Fibroblast of the conjunctiva (primary cell): ENCODE measurements around the gene EME2.
"Not testable (repeated sequence)": the region's sequence is repeated elsewhere in the genome, so short reads cannot be mapped to it uniquely, and the experiment has no call there.

Experiments used
- DNase-seq: peaks from one replicate; pipeline ENCODE4 v3.0.0-alpha.2; 2010; ENCODE audit warnings: low read depth

The EME2 gene, protein sequence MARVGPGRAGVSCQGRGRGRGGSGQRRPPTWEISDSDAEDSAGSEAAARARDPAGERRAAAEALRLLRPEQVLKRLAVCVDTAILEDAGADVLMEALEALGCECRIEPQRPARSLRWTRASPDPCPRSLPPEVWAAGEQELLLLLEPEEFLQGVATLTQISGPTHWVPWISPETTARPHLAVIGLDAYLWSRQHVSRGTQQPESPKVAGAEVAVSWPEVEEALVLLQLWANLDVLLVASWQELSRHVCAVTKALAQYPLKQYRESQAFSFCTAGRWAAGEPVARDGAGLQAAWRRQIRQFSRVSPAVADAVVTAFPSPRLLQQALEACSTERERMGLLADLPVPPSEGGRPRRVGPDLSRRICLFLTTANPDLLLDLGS

DNA sequence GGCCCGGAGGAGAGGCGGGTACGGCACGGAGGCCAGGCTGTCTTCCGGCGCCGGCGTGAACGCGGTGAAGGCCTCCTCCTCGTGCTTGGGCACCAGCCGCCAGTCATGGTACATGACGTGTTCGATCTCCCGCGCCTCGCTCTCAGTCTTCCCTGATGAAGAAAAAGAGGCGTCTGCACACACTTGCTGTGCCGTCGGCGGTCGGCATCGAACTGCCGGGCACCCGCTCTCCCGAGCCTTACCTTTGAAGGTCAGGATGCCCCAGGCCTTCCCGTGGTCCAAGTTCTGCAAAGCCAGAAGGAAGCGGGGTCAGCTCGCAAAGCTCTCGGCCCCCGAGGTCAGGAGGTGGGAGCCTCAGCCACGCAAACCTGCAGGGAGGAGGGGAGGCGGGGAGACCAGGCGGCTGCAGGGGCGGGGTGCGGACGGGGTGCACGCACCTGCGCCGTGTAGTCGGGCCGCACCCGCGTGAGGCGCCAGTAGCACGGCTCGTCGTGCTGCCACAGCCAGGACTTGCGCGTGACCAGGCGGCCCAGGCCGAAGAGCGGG, at the start of gene EME2:
EME2 (plus strand) TSS at position 449 of the 546 bp plus-strand sequence. CDS start 418 bp downstream, outside the sequence.
- DNase-seq: no peak

DNA sequence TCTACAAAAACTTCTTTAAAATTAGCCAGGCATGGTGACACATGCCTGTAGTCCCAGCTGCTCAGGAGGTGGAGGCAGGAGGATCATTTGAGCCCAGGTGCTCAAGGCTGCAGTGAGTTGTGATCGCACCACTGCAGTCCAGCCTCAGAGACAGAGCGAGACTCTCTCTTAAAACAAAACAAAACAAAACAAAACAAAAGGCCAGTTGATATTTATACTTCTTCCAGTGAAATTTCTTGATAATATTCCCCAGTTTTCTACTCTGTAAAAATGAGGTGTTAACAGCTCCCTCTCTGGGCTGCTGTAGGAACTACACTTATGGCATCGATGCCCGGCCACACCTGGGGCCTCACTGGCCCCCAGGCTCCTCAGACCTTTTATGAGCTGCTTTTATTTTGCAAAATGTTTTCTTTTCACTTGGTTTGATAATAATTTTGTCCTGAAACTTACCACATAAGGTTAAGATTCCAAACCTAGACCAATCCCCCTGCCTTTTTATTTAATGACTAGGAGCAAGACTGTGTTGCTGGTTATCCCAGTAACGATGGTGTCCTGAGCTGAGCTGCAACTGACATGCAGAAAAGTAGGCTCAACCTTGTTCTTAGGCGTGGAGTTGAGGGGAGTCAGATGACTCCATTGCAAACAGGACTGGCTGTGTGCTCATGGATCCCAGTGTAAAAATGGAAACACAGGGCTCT, 49.0 kb upstream of the EME2 start:
- DNase-seq: no peak

DNA sequence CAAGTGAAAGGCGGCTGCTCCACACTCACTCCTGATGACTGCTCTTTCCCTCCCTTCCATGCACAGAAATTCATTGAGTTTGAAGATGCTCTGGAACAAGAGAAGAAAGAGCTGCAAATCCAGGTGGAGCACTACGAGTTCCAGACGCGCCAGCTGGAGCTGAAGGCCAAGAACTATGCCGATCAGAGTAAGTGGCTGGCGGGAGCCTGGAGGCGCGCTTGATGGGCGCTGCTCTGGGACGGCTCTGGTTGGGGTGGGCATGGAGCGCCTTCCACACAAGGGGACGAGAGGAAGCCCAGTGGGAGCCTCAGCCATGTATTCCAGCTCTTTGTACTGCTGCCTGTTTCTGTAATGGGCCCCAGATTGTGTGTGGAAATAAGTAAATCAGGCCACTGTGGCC, 48.1 kb upstream of the EME2 start:
- DNase-seq: no peak

DNA sequence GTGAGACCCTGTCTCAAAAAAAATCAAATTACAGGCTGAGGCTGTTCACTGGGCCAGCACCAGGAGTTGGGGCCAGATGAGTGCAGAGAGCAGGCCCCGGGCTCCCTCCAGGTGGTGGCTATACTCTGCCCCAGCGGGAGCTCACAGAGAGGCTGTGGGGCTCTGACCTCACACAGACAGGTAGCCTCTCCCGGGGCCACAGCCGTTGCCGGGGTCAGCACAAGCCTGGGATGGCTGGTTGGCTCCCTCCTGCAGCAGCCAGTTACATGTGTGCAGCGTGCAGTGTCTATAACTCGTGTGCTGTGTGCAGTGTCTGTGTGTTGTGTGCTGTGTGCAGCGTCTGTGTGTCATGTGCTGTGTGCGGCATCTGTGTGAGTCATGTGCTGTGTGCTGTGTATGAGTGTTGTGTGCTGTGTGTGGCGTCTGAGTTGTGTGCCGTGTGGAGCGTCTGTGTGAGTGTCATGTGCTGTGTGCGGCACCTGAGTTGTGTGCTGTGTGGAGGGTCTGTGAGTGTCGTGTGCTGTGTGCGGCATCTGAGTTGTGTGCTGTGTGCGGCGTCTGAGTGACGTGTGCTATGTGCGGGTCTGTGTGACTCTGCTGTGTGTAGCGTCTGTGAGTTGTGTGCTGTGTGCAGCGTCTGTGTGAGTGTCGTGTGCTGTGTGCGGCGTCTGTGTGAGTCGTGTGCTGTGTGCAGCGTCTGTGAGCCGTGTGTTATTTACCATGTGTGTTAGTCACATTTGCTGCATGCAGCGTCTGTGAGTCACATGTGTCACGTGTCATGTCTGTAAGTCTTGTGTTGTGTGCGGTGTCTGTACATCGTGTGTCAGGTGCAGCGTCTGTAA, 45.7 kb upstream of the EME2 start:
- DNase-seq: no peak

DNA sequence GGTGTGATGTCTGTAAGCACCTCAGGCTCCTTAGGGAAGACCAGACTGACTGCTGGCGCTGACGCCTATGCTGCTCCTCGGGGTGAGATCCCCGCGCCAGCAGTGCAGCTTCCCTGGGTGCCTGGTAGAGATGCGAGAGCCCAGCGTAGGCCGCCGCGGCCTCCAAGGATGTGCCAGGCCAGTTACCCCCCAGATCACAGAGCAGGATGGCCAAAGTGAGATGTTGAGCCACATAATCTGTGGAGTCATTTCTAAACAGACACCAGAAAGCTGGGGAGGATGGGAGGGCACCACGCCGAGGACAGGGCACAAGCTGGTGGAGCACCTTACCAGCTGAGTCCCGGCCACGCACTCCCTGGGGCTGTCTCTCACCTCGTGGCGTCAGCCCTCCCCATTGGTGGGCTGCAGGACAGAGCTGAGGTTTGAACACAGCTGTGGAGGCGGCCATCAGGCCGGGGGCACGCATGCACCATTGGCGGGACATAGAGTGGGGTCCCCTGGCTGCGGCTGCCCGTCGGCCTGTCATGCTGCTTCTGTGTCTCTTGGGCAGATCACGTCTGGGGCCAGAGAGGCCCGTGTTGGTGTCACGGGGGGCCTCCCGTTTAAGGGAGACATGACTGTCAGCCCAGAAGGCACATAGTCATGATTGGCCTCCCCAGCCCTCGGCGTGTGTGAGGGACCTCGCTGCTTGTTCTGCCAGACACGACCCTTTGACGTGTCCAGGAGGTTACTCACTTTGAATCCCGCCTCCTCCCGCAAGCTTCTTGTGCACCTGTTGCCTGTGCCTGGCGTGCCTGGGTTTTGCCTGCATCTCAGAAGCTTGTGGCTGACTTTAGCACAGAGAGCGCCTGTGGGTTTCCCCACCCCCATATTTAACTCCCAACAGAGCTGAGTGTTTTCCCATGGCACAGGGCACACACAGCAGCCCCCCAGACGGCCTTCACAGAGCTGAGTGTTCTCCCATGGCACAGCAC, 44.7 kb upstream of the EME2 start:
- DNase-seq: no peak

DNA sequence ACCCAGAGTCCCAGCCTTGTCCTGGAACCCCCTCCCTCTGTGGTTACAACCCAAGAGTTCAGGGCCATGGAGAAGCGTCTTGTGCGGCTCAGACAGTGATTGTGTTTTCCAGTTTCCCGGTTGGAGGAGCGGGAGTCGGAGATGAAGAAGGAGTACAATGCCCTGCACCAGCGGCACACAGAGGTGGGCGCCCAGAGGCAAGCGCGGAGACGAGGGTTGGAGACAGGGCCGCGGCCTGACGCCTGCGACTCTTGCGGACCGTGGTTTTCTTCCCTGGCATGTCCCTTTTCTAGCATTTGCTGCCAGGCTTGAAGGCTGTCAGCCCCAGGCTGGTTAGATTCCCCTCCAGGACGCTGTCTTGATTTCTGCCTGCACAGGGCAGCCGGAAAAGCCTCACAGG, 43.6 kb upstream of the EME2 start:
- DNase-seq: no peak

DNA sequence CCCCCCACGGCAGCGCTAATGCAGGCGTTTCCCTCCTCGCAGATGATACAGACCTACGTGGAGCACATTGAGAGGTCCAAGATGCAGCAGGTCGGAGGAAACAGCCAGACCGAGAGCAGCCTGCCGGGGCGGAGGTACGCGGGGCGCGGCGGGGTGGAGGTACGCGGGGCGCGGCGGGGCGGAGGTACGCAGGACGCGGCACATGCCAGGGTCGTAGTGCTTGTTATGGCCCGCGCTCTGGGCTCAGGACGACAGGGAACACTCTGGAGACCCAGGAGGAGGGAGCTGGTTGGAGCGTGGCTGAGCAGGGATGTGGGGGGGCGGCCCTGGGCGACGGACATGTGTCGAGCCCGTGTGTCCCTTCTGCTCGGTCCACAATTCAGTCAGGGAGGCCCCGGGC, 43.2 kb upstream of the EME2 start:
- DNase-seq: no peak

DNA sequence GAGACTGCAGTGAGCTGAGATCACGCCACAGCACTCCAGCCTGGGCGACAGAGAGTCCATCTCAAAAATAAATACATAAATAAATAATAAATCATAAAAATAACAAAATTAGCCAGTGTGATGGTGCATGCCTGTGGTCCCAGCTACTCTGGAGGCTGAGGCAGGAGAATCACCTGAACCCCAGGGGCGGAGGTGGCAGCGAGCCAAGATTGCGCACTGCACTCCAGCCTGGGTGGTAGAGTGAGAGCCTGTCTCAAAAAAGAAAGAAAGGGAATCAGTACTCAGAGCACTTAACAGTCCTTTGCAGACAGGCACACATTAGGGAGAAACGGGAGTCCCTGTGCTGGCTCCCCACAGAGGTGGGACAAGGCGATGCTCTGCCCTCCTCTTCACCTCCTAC, 41.5 kb upstream of the EME2 start:
- DNase-seq: no peak

DNA sequence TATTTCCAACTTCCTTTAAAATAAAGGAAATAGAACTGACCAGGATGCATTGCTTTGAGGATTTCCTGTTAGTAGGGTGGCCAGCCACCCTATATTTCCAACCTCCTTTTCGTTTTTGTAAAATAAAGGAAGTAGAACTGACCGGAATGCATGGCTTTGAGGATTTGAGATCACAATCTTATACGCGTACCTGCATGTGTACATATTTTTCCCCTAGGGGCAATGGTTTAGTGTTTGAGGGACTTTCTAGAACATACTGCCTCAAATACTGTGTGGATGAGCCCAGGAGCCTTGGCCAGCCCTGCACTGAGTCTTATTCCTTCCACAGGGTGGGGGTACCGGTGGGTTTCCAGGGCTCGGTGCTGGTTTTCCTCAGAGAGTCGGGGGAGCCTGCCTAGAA, 41.0 kb upstream of the EME2 start:
- no peak for DNase-seq

DNA sequence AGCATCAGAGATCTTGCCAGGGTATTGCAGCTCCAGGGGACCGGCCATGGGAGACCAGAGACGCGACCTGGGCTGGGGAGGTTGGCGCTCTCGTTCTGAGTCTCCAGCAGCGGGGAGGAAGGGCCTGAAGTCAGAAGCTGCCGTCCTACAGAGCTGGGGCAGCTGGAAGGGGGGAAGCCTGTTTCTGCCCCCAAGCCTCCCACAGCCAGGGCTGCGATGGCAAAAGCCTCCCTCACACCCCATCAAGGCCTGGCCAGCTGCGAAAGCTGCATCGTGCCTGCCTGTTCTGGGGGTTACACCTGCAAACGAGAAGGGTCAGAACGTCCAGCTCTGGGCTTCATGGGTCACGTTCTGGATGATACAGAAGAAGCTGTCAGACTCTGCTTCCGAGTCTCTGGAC, 40.5 kb upstream of the EME2 start:
- no peak for DNase-seq

DNA sequence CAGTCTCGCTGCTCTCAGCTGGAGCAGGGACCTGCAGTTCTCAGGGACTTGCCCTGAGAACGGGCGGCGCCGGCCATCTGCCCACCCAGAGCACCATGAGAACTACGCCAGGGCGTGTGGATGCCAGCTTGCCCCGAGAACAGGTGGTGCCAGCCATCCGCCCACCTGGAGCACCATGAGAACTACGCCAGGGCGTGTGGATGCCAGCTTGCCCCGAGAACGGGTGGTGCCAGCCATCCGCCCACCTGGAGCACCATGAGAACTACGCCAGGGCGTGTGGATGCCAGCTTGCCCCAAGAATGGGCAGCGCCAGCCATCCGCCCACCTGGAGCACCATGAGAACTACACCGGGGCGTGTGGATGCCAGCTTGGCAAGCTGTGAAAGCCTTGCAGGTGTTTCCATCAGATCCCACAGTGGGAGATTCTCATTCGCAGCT, 40.0 kb upstream of the EME2 start:
- not testable (repeated sequence) for DNase-seq

DNA sequence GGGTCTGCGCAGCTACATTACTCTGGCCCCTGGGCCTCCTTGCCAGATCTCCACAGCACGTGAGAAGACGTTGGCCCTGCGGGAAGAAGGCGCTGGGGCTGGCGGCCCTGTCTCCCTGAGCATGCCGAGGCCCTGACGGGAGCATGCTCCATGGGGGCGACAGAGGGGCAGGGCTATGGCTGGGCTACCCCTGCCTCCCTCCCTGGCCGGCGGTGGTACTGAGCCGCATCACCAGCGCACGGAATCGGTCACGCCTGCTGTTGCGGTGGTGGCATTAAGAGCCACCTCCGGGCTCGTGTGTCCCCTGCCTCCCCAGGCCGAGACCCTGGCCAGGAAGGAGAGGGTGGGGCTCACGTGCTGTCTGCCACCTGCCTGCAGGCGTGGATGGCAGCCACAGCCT, 38.5 kb upstream of the EME2 start:
- no peak for DNase-seq

DNA sequence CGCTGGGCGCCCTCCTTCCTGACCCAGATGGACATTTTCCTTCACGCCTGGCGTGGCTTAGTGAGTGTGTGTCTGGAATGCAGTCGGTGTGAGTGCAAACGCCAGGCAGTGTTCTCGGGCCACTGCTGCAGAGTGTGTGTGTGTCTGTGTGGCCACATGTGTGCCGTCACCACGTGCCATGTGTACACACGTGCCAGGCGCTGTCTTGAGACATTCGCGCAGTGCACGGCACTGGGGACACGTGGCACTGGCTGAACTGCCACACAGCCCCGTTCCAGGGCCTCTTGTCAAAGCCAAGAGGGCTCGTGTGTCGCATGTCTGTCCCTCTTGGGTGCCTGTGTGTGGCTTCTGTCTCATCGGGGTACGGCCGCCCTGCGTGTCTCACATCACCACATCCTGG, 37.8 kb upstream of the EME2 start:
- no peak for DNase-seq

DNA sequence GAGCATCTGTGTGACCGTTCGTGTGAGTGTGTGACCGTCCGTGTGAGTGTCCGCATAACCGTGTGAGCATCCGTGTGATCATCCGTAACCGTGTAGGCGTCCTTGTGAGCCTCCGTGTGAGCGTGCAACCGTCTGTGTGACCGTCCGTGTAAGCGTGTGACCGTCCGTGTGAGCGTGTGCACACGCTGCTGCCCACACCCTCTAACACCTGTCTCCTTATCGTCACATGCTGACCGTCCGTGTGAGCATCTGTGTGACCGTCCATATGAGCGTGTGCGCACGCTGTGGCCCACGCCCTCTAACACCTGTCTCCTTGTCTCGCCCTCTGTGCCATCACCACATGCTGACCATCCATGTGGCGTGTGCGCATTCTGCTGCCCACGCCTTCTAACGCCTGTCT, 32.4 kb upstream of the EME2 start:
- no peak for DNase-seq

DNA sequence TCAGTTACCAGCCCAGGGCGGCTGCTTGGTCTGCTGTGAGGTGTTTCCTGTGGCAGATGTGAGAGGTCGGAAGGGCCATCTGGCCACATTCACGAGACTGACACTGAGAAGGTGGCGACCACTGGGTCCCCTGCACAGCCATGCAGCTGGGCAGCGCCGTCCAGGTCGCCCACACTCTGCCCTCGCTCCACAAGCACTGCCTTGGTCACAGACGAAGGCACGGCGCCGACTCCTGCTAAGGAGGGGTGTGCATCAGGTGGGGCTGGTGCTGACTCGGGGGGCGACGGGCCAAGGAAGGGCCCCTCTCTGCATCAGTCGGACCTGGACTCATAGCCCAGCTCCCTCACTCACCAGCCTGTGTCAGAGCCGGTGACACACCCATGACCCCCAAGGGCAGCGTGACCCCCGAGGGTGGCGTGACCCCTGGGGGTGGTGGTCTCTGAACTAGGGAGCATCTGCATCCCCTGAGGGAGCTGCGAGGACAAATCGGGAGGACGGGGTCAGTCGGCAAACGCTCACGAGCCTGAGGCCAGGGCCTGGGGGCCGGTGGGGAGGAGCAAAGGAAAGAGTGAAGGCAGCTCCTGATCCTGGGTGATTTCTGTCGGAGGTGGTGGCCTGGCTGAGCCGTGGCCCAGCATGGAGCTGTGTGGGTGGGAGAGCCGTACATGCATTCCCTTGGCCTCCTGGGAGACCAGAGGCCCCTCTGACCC, 31.7 kb upstream of the EME2 start:
- DNase-seq: no peak

DNA sequence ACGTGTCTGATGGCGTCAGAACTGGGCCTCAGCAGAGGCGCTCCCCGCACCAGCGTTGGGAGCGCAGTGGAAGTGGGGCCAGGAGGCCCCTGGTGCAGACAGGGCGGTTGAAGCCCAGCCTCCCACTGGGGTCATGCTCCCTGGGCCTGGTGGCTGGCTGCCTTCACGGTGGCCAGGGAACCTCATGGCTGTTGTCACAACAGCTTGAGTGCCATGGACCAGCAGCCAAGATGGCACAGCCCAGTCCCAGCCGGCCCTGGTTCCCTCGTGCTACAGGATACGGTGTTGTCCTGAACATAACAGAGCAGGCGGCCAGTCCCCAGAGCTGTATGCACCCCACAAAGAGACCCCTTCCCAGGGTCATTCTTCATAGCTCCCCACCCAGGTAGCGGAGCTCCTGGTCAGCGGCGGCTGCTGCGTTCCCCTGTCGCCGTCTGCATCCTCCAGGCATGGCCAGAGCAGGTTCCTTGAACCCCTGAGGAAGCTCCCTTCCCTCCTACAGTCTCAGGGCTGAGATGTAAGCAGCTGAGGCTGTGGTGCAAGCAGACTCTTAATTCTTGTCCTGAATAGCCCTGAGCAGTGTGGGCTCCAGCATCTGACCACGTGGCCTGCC, 31.0 kb upstream of the EME2 start:
- DNase-seq: no peak

DNA sequence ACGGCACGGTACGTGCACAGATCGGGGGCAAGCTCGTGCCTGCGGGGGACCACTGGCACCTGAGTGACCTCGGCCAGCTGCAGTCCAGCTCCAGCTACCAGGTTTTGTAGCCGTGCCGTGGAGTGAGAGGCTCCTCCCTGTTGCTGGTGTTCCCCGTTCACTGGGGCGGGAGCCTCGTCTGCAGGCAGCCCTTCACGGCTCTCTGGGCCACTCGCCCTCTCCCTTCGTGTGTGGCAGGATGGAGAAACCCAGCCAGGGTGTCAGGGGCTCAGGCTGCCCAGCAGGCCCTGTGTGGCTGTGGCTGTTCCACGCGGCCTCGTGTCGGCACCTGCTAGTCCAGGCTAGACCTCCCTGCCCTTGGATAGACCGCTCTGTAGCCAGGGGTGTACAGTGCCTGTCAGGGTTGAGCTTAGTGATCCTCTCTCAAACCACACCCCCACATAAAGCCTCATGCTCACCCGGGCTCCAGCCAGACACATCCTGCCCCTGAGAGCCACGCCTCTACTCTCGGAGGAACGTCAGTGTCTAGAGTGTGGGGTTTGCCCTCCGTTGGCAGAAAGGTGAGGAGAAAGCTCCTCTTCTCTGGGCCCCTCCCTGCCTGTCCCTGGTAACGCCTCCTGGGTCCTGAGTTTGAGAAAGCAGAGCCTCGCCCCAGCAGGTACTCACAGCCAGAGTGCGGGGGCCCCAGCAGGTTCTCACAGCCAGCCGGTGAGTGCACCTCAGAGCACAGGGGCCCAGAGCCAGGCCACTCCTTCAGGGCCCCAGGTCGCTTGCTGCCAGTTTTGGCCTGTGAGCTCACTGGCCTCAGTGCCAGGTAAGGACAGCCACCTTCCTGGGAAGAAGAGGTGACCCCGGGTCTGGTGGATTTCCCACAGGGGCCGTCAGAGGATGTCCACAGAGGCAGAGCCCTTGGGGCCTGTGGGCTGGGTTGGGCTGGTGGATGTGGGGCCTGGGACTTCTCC, 29.0 kb upstream of the EME2 start:
- DNase-seq: no peak

DNA sequence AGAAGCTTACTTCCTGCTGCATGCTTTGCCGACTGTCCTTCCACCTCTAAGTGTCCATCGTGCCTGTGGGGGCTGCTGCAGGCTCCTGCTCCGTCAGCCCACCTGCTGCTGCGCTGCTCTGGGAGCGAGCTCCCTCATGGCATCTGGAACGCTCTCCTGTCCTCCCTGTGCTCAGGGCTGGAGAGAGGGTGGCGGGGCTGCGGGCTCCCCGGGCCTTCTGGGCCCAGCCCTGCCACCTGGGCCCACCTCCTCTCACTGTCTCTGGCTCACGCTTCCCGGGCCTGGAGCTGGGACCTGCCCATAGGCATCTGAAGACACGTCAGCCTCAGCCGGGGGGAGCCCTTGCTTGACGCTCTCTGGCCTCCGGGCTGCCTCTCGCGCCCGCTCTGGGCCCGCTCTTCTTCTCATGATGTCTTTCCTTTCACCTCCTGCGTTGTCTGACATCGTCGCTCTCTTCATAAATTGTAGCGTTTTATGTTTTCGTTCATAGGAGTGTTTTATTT, 28.2 kb upstream of the EME2 start:
- DNase-seq: no peak
